H1 (cell line): ENCODE data around the gene KIR3DL1. TPM values are rescaled to one million over a fixed set of nuclear protein-coding genes. Genes with fewer than 3 reads are reported as not detected.

ENCODE experiments used
- CTCF ChIA-PET: fragments of 300-600 bp; sonication (Branson Sonifier 250); formaldehyde crosslinking; loops from one replicate; lab custom pipeline; 2021; ENCODE audit not compliant: partially characterized antibody; lab: Charles Lee
- POLR2A ChIA-PET: fragments of 300-600 bp; sonication (Branson Sonifier 250); formaldehyde crosslinking; loops from one replicate; lab custom pipeline; 2021; ENCODE audit warnings: inconsistent platforms; ENCODE audit not compliant: partially characterized antibody; lab: Charles Lee
- DNase-seq, 2 experiments: peaks; one replicate each; pipeline versions ENCODE4 v3.0.0 to v3.0.0-alpha.2; 2010 to 2022; ENCODE audit warnings: low spot score in 2 of 2, low read depth in 1 of 2, mixed read lengths in 1 of 2
- FAIRE-seq: peaks from 2 replicates; lab custom pipeline; 2011; peaks lifted over from hg19 to GRCh38; lab: Jason Lieb, UNC
- H2AFZ ChIP-seq: 2 replicates; pipeline ENCODE4 v1.8.1; 2012; ENCODE audit warnings: low read length, inconsistent platforms
- H2AK5ac ChIP-seq: 2 replicates; pipeline ENCODE4 v1.6.1; 2013; ENCODE audit warnings: low read depth, low read length
- H2BK120ac ChIP-seq: replicated peaks from 2 replicates; pipeline ENCODE3; 2013; ENCODE audit warnings: low read depth, low read length, inconsistent platforms
- H2BK12ac ChIP-seq: 2 replicates; pipeline ENCODE4 v1.6.1; 2013; ENCODE audit warnings: low read depth, low read length
- H2BK15ac ChIP-seq: 2 replicates; pipeline ENCODE4 v1.6.1; 2013; ENCODE audit warnings: low read length
- H2BK20ac ChIP-seq: 2 replicates; pipeline ENCODE4 v1.6.1; 2013; ENCODE audit warnings: low read length
- H2BK5ac ChIP-seq: 2 replicates; pipeline ENCODE4 v1.6.1; 2013; ENCODE audit warnings: low read depth, low read length
- H3K14ac ChIP-seq: 2 replicates; pipeline ENCODE4 v1.6.1; 2013; ENCODE audit warnings: inconsistent platforms; ENCODE audit not compliant: insufficient read length
- H3K18ac ChIP-seq: 2 replicates; pipeline ENCODE4 v1.6.1; 2013; ENCODE audit warnings: low read length; ENCODE audit errors: extremely low read depth
- H3K23ac ChIP-seq: 2 replicates; pipeline ENCODE4 v1.6.1; 2013; ENCODE audit warnings: inconsistent platforms; ENCODE audit not compliant: insufficient read length
- H3K23me2 ChIP-seq: 2 replicates; pipeline ENCODE4 v1.6.1; 2013; ENCODE audit warnings: low read depth, low read length
- H3K27ac ChIP-seq: 2 replicates; pipeline ENCODE4 v1.6.1; 2011; ENCODE audit warnings: low read depth, low read length, inconsistent platforms
- H3K27me3 ChIP-seq, 4 experiments: replicated peaks in 1 of 4; 1 replicate in 1 of 4; 2 replicates in 3 of 4; pipeline versions ENCODE4 v1.6.1 to v1.8.1; 2011 to 2013; ENCODE audit warnings: low read length in 3 of 4, mild to moderate bottlenecking in 3 of 4, inconsistent platforms in 2 of 4, mixed read lengths in 2 of 4, moderate library complexity in 1 of 4; ENCODE audit not compliant: control insufficient read depth in 3 of 4, insufficient read depth in 3 of 4; ENCODE audit errors: extremely low read depth in 1 of 4
- H3K36me3 ChIP-seq, 4 experiments: 2 replicates each; pipeline versions ENCODE4 v1.6.1 to v1.8.1; 2011 to 2013; ENCODE audit warnings: mild to moderate bottlenecking in 4 of 4, low read length in 3 of 4, moderate library complexity in 2 of 4, control low read depth in 1 of 4, inconsistent platforms in 1 of 4; ENCODE audit not compliant: insufficient read depth in 4 of 4, control insufficient read depth in 2 of 4
- H3K4ac ChIP-seq: replicated peaks from 2 replicates; pipeline ENCODE3; 2013; ENCODE audit warnings: low read length, low read depth, mixed read lengths, inconsistent platforms; ENCODE audit not compliant: insufficient read length
- H3K4me1 ChIP-seq, 4 experiments: replicated peaks in 1 of 4; 1 replicate in 1 of 4; 2 replicates in 3 of 4; pipeline versions ENCODE4 v1.6.1 to v1.8.1; 2011 to 2013; ENCODE audit warnings: low read length in 3 of 4, inconsistent platforms in 2 of 4, mixed read lengths in 1 of 4; ENCODE audit not compliant: insufficient read depth in 4 of 4, control insufficient read depth in 3 of 4
- H3K4me2 ChIP-seq, 2 experiments: 2 replicates each; pipeline versions ENCODE4 v1.6.1 to v1.8.1; 2011 to 2013; ENCODE audit warnings: low read depth in 2 of 2, low read length in 2 of 2, control low read depth in 1 of 2, inconsistent platforms in 1 of 2, mild to moderate bottlenecking in 1 of 2; ENCODE audit not compliant: insufficient read depth in 1 of 2
- H3K4me3 ChIP-seq, 4 experiments: fragments of 200-600, 300-600 bp in 1 of 4; sonication (generic), shearing (Covaris generic), sonication (Bioruptor Twin) in 1 of 4; 2 replicates each; pipeline versions ENCODE4 v1.5.1 to v1.8.1; 2011 to 2016; ENCODE audit warnings: low read length in 4 of 4, low read depth in 3 of 4, control low read depth in 2 of 4, inconsistent platforms in 2 of 4, mild to moderate bottlenecking in 2 of 4, mixed read lengths in 1 of 4, moderate library complexity in 1 of 4; ENCODE audit not compliant: insufficient read depth in 2 of 4; ENCODE audit errors: extremely low read depth in 1 of 4
- H3K56ac ChIP-seq: replicated peaks from 2 replicates; pipeline ENCODE3; 2013; ENCODE audit warnings: low read depth, mild to moderate bottlenecking, mixed read lengths, low read length, inconsistent platforms; ENCODE audit not compliant: insufficient read length
- H3K79me1 ChIP-seq: 2 replicates; pipeline ENCODE4 v1.6.1; 2013; ENCODE audit warnings: low read depth, low read length, control low read depth
- H3K79me2 ChIP-seq, 2 experiments: 2 replicates each; pipeline versions ENCODE4 v1.6.1 to v1.8.1; 2012 to 2013; ENCODE audit warnings: low read length in 2 of 2, mild to moderate bottlenecking in 2 of 2, inconsistent platforms in 1 of 2; ENCODE audit not compliant: insufficient read depth in 2 of 2, control insufficient read depth in 1 of 2
- H3K9ac ChIP-seq, 4 experiments: replicated peaks in 1 of 4; 1 replicate in 1 of 4; 2 replicates in 3 of 4; pipeline versions ENCODE4 v1.6.1 to v1.8.1; 2011 to 2013; ENCODE audit warnings: low read depth in 3 of 4, low read length in 3 of 4, control low read depth in 2 of 4, mild to moderate bottlenecking in 2 of 4, moderate library complexity in 2 of 4, inconsistent platforms in 1 of 4; ENCODE audit errors: extremely low read depth in 1 of 4
- H3K9me3 ChIP-seq, 2 experiments: 2 replicates each; pipeline versions ENCODE4 v1.6.1 to v1.8.1; 2012 to 2013; ENCODE audit warnings: mild to moderate bottlenecking in 2 of 2, moderate library complexity in 2 of 2, control low read depth in 1 of 2, inconsistent platforms in 1 of 2, low read depth in 1 of 2, low read length in 1 of 2, mixed read lengths in 1 of 2; ENCODE audit not compliant: insufficient read depth in 2 of 2
- H4K20me1 ChIP-seq, 2 experiments: replicated peaks in 1 of 2; 2 replicates each; pipeline versions ENCODE3 to v1.8.1; 2011 to 2013; ENCODE audit warnings: inconsistent platforms in 2 of 2, low read length in 2 of 2, mild to moderate bottlenecking in 1 of 2; ENCODE audit not compliant: insufficient read depth in 2 of 2, control insufficient read depth in 1 of 2
- H4K5ac ChIP-seq: 2 replicates; pipeline ENCODE4 v1.6.1; 2013; ENCODE audit warnings: low read length, low read depth, mixed read lengths, inconsistent platforms; ENCODE audit not compliant: insufficient read length
- H4K8ac ChIP-seq: 2 replicates; pipeline ENCODE4 v1.8.0; 2013; ENCODE audit warnings: mild to moderate bottlenecking, moderate library complexity, low read length, inconsistent platforms; ENCODE audit not compliant: insufficient read depth; ENCODE audit errors: extremely low read depth
- H4K91ac ChIP-seq: replicated peaks from 2 replicates; pipeline ENCODE3; 2013; ENCODE audit warnings: low read length, mixed read lengths, inconsistent platforms; ENCODE audit not compliant: insufficient read length
- ATF2 ChIP-seq: IDR thresholded peaks from 2 replicates; pipeline ENCODE4 v1.6.1; 2012; ENCODE audit warnings: low read length, inconsistent platforms
- CEBPB ChIP-seq: IDR thresholded peaks from 2 replicates; pipeline ENCODE4 v1.6.1; 2012; ENCODE audit warnings: low read depth, low read length
- HDAC6 ChIP-seq: IDR thresholded peaks from one replicate; pipeline ENCODE4 v1.7.1; 2012; ENCODE audit warnings: low read depth, mild to moderate bottlenecking, inconsistent platforms, low read length, moderate library complexity
- NRF1 ChIP-seq: IDR thresholded peaks from 2 replicates; pipeline ENCODE4 v1.6.1; 2011; ENCODE audit warnings: mild to moderate bottlenecking, low read depth, low read length, improper control_type of control experiment
- SP4 ChIP-seq: IDR thresholded peaks from 2 replicates; pipeline ENCODE4 v1.6.1; 2012; ENCODE audit warnings: low read length, inconsistent platforms
- WGBS, 2 experiments: shearing (Covaris generic) in 1 of 2; methylation state at CpG; one replicate each; pipeline versions ENCODE4 v1.1.6 to v1.1.7; 2013 to 2015; ENCODE audit warnings: low lambda C conversion rate in 2 of 2, mixed read lengths in 2 of 2, inconsistent platforms in 1 of 2, low coverage in 1 of 2, missing lambda C conversion rate in 1 of 2; ENCODE audit not compliant: insufficient replicate concordance in 2 of 2, insufficient coverage in 1 of 2, insufficient read length in 1 of 2; ENCODE audit errors: extremely low coverage in 1 of 2, missing lambda C conversion rate in 1 of 2; 5-methylcytosine and 5-hydroxymethylcytosine counted together
- polyA plus RNA-seq, 7 experiments: library from polyadenylated mRNA; depleted of rRNA in 3 of 7; stranded (reverse) in 5 of 7; unstranded in 2 of 7; fragments of >200 nt in 5 of 7; fragments of 200-250 nt in 2 of 7; gene quantifications; 1 replicate in 5 of 7; 2 replicates in 1 of 7; 4 replicates in 1 of 7; pipeline versions ENCODE4 v1.2.1 to v1.2.3, GENCODE V29; 2011 to 2013; ENCODE audit warnings: missing spikeins in 2 of 7, mixed read lengths in 2 of 7
- total RNA-seq: library from RNA; stranded (reverse); fragmentation: NEBNext Ultra II Directional; extraction: Animal tissue kit (Norgen Biotek cat#: 25700); gene quantifications from 2 replicates; pipeline ENCODE4 v1.2.1, GENCODE V29; 2021

KIR3DL1 gene
- total and polyA plus RNA-seq, 2 of the 8 experiments (the other 6 are each of a cell fraction or from before 2014, with no cell fraction given) = not detected

GRCh38 chr19:54795758-54796157 lies 20.5 kb upstream of the KIR3DL1 start:
- Histone ChIP-seq H3K27me3 (no peaks in the 10 kb centered on the region), H3K4ac (no peak overlapping the region), H2BK120ac (no peak overlapping the region), H3K23me2 (no peaks in the 10 kb centered on the region), H3K14ac (no peak overlapping the region), H3K18ac (no peak overlapping the region), H3K56ac (no peak overlapping the region), H3K79me2 (no peaks in the 10 kb centered on the region), H3K79me1 (no peaks in the 10 kb centered on the region), H4K8ac (no peak overlapping the region), H3K9me3 (peaks cover 50 to 64% of the 10 kb centered on the region in 2 experiments), H2AFZ (no peak overlapping the region), H3K4me3 (no peak overlapping the region), H3K9ac (no peak overlapping the region), H3K4me1 (no peaks in the 10 kb centered on the region), H2BK20ac (no peak overlapping the region), H4K5ac (no peak overlapping the region), H2AK5ac (no peak overlapping the region), H4K91ac (no peak overlapping the region), H2BK12ac (no peak overlapping the region), H3K27ac (no peak overlapping the region), H2BK5ac (no peak overlapping the region), H3K4me2 (no peak overlapping the region), H3K23ac (no peak overlapping the region), H3K36me3 (no peaks in the 10 kb centered on the region), H2BK15ac (no peak overlapping the region), H4K20me1 (no peaks in the 10 kb centered on the region)
- 67% methylated on average over 1 of the region's 1 CpG; no CpG with 5 or more reads in 1 of the 2 experiments for WGBS, 2 experiments
- CTCF ChIA-PET = no interaction called here
- DNase-seq (no peak), FAIRE-seq (no peak)
- POLR2A ChIA-PET = no interaction called here
- TF ChIP-seq NRF1 (no peak), SP4 (no peak), CEBPB (no peak), HDAC6 (no peak), ATF2 (no peak)
